ENCODE data around the gene PNMA5.

PNMA5 gene

GRCh38 chrX:152959626-152960025 lies 34.3 kb downstream of the PNMA5 start:
- no peak for DNase-seq (ENCODE audit: low read depth in 3 of 3, low spot score in 1 of 3)

DNA sequence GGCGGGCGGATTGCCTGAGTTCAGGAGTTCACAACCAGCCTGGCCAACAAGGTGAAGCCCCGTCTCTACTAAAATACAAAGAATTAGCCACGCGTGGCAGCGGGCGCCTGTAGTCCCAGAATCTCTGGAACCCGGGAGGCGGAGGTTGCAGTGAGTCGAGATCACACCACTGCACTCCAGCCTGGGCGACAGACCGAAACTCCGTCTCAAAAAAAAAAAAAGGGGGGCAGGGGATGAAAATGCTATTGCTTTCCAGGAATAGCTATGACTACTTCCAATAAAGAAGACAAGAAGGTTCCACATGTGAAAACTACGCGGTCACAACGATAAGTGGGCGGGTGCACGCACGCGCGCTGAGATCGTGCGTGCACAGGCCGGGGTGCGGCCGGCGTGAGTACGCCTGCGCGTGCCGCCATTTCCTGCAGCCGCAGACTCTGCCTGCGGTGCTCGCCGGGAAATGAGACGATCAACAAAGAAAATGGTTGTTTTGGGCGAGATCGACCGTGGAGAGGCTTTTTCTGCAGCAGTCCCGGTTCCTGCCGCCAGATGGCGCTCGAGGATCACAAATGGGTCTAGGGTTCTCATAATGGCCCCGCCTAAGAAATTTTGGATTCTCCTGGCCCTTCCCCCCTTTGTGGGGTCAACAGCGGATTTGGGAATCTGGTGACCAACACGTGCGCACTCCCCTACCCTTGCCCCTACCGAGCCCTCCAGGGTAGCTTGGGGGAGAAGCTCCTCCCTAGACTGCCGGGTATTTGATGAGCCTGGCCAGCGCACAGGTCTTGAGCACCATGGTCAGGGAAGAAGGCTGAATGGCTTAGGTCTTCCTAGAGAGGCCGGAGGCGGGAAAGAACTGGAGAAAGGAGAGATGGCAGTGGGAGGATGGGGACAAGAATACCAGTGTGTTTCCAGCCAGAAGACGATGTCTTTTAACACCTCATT lies 35.1 kb downstream of the PNMA5 start:
- DNase-seq (ENCODE audit: low read depth in 3 of 3, low spot score in 1 of 3) = peak; percentile 77 to 89 (median 86)

GRCh38 chrX:152958047-152958446 lies 35.9 kb downstream of the PNMA5 start:
- no peak for DNase-seq (ENCODE audit: low read depth in 3 of 3, low spot score in 1 of 3)

DNA sequence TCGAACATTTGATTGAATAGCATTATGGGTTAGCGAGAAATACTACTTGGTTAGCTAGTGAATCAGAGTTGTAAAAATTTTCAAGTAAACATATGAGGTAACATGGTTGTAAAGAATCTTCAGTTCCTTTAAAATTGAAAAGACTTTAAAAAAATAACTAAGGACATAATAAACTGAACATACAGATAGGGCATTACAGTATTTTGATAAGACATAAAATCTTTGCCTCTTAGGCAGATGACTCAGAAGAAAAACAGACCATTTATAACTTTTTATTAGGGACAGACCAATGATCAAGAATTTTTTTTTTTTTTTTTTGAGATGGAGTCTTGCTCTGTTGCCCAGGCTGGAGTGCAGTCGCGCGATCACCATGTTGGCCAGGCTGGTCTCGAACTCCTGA lies 43.1 kb downstream of the PNMA5 start:
- DNase-seq (ENCODE audit: low read depth in 3 of 3, low spot score in 1 of 3) = no peak

DNA sequence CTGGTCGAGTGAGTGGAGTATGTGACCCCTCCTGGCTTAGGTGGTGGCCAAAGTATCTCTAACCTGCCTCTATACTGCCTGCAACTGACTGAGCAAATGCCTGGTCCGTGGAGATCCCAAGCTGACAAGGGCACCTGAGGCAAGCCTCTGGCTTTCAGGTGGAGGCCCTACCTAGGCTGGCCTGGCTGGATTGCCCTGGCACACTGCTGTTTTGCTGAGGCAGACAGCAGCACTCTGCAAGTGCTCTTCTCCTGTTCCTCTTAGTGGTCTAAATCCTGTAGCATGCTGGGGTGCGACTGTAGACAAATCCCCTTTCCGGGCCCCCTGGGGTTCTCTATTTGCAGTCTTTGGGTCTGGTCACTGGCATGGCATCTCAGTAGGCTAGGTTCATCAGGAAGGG lies 44.8 kb downstream of the PNMA5 start:
- no peak for DNase-seq (ENCODE audit: low read depth in 3 of 3, low spot score in 1 of 3)

DNA sequence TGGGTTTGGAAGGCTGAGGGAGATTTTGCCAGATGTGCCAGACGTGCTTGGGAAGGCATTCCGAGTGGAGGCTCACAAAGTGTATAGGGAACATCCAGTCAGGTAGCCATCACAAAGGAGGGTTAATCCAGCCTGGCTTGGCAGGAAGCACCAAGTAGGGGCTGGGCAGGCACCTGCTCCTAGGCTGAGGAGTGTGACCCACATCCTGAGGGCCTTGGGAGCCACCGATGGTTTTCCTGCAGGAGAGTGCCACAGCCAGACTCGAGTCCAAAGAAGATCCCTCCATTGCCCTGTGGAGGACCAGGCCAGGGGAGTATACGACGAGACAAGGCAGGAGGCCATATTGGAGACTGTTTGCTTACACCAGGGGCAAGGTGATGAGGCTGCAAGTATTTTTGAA lies 47.2 kb downstream of the PNMA5 start:
- no peak for DNase-seq (ENCODE audit: low read depth in 3 of 3, low spot score in 1 of 3)

- no peak for DNase-seq (ENCODE audit: low read depth in 3 of 3, low spot score in 1 of 3)
Observed at GRCh38 chrX:152945021-152945979, 48.6 kb downstream of the PNMA5 start.

DNA sequence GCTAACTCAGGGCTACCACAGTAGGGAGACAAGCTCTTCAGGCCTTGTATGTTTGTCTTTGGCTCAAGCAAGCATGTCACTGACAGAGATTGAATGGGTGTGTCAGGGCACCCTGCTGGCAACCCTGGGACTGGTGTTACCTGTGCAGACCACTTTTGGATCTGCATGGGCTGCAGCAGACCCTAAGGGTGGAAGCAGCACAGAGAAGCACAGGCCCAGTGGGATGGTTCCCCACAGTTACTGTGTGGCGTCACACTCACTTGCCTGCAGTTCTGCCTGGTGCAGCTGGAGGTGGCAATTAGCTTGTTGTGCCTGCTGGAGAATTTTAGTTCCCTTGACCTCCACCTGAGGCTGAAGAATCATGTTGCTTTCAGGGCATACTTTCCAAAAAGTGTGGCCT lies 50.1 kb downstream of the PNMA5 start:
- no peak for DNase-seq (ENCODE audit: low read depth in 3 of 3, low spot score in 1 of 3)

GRCh38 chrX:152942077-152942442 lies 51.9 kb downstream of the PNMA5 start:
- no peak for DNase-seq (ENCODE audit: low read depth in 3 of 3, low spot score in 1 of 3)

DNA sequence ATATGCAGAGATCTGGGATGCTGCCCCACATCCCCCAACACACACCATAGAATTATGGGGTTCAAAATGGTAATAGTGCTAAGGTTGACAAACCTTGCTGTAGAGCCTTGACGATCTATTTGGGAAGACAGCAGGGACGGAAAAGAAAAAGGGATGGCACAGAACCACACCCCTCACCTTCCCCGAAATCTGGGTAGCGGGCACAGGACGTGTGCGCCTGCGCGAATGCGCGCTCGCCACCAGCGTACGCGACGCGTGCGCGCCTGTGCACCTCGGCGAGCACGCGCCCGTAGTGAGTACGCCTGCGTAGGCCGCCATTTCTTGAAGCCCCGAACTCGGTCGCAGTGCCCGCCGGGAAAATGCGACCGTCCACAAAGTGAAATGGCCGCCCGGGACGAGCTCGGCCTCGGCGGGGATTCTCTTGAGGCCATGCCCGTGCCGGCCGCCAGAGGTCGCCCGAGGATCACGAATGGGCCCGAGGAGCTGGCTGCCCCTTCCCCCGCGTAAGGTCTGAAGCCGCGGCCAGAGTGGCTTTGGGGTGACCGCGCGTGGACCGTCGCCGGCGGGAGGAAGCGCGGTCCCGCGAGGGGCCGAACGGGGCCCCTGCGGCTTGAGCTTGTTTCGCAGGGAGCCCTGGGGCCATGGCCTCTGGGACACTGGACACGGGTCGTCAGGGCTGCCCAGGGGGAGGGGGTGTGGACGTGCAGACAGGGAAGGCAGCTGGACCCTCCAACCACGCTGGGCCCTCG lies 52.4 kb downstream of the PNMA5 start:
- DNase-seq (ENCODE audit: low read depth in 3 of 3, low spot score in 1 of 3) = peak; percentile 74 to 80 (median 80)

Measured in stimulated activated CD4-positive, alpha-beta T cell treated with anti-CD3 and anti-CD28 coated beads, TNF-alpha, amount 100 ng/mL, for 1 hour (primary cell).